SJCRH30 (cell line): ENCODE measurements around the gene HYOU1. TPM values are rescaled to one million over a fixed set of nuclear protein-coding genes. Genes with fewer than 3 reads are reported as not detected.

Source experiments
- DNase-seq, 2 experiments: peaks; one replicate each; pipeline ENCODE4 v3.0.0-alpha.2; 2015 to 2020
- H3K27ac ChIP-seq: fragments of 250-450 bp; sonication (Bioruptor Pico); 2 replicates; pipeline ENCODE4 v1.5.1; 2020; ENCODE audit warnings: mild to moderate bottlenecking, moderate library complexity
- H3K27me3 ChIP-seq: fragments of 250-450 bp; sonication (Bioruptor Pico); 2 replicates; pipeline ENCODE4 v1.5.1; 2020; ENCODE audit warnings: mild to moderate bottlenecking, moderate library complexity
- H3K36me3 ChIP-seq: fragments of 250-450 bp; sonication (Bioruptor Pico); 2 replicates; pipeline ENCODE4 v1.5.1; 2020; ENCODE audit warnings: mild to moderate bottlenecking, moderate library complexity
- H3K4me1 ChIP-seq: fragments of 250-450 bp; sonication (Bioruptor Pico); 2 replicates; pipeline ENCODE4 v1.5.1; 2020; ENCODE audit warnings: mild to moderate bottlenecking, moderate library complexity
- H3K4me3 ChIP-seq: fragments of 250-450 bp; sonication (Bioruptor Pico); 2 replicates; pipeline ENCODE4 v1.5.1; 2020; ENCODE audit warnings: mild to moderate bottlenecking, moderate library complexity
- H3K9me3 ChIP-seq: fragments of 250-450 bp; sonication (Bioruptor Pico); replicated peaks from 2 replicates; pipeline ENCODE4 v1.5.1; 2020; ENCODE audit warnings: mild to moderate bottlenecking, moderate library complexity
- total RNA-seq: library from RNA; depleted of rRNA; stranded (reverse); fragments of >200 nt; shearing (Covaris generic); gene quantifications from 2 replicates; pipeline ENCODE4 v1.2.3, GENCODE V29; 2014

HYOU1 gene
- total RNA-seq, 1 experiment from 2014 or later: 79.3 TPM

DNA sequence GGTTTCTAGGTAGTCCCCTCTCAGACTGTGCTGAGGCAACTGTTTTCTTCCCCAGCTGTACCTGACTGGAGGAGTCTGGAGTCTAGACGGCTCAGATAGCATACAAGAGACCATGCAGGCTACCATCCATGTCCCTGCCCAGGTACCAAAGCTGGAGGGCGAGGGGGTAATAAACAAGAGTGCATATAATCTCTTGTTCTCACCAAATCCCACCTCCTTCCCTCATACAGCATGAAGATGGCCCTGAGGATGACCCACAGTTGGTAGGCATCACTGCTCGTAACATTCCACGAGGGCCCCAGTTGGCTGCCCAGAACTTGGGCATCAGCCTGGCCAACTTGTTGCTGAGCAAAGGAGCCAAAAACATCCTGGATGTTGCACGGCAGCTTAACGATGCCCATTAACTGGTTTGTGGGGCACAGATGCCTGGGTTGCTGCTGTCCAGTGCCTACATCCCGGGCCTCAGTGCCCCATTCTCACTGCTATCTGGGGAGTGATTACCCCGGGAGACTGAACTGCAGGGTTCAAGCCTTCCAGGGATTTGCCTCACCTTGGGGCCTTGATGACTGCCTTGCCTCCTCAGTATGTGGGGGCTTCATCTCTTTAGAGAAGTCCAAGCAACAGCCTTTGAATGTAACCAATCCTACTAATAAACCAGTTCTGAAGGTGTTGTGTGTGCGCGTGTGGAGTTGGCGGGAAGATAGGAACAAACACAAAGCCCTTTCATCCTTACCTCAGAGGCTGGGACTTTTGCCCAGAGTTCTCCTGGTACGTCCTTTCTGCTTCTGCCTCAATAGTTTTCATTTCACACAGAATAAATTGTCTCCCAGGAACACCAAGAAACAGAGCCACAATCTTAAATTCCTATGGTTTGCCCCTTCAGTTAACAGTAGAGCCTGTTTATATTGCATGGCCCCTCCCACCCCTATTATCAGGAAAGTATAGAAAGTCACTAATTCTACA is 36.2 kb upstream of the HYOU1 start:
- Histone ChIP-seq H3K27me3 (no peaks in the 10 kb centered on the region), H3K36me3 (peaks cover 25% of the 10 kb centered on the region), H3K4me3 (peak overlapping the region; percentile 96), H3K9me3 (no peaks in the 10 kb centered on the region), H3K27ac (no peak overlapping the region), H3K4me1 (peaks cover 4% of the 10 kb centered on the region; the same call in 1 of the 2 replicates)
- no peak for DNase-seq

DNA sequence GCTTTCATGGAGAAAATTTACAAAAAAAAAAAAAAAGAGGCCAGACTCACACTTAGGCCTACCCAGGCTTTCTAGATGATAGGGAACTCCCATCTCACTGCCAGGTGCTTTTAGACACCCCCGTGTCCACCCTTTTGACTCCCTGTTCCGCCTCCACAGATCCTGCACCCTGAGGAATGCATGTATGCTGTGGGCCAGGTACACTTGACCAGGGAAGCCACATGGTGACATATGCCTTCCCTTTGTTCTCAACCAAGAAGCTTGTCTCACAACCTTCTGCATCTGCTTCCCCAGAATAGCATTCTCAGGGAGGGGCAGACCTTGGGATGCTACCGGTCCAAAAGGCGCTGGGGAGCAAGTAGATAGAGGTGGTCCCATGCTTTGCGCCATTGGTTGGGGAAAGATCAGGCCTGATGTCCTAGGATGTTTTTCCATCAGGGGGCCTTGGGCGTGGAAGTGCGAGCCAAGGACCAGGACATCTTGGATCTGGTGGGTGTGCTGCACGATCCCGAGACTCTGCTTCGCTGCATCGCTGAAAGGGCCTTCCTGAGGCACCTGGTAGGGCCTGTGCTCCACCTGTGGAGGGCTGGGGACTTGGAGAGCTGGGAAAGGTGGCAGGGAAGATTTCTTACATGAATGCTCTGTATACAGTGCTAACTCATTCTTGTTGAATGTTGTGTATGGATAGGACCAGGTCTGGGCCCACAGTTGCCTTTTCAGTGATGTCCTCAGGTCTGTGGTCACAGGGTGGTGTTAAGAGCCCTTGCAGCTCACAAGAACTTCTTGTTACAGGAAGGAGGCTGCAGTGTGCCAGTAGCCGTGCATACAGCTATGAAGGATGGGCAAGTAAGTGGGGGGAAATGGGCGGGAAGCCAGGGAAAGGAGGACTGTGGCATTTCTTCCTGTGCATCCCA is 35.2 kb upstream of the HYOU1 start:
- Histone ChIP-seq H3K27ac (no peak overlapping the region), H3K4me3 (peak overlapping the region; percentile 96), H3K36me3 (peaks cover 25% of the 10 kb centered on the region), H3K27me3 (no peaks in the 10 kb centered on the region), H3K9me3 (no peaks in the 10 kb centered on the region), H3K4me1 (peaks cover 4% of the 10 kb centered on the region; the same call in 1 of the 2 replicates)
- DNase-seq: peak in 1 of 2 experiments; percentile 20

DNA sequence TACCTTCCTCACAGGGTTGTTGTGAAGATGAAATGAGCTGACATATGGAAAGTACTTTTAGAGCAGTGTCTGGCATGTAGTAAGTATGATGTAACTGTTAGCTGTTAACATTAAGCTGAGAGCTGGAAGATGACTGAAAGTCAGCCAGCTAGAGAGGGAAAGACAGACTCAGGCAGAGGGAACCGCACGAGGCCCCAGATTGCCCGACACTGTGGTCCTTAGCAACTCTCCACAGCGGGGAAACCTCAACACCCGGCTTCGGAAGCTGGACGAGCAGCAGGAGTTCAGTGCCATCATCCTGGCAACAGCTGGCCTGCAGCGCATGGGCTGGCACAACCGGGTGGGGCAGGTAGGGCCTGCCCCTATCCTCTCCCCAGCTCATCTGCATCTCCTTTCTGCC is 34.2 kb upstream of the HYOU1 start:
- no peak for DNase-seq
- H3K27ac ChIP-seq: no peak overlapping the region

DNA sequence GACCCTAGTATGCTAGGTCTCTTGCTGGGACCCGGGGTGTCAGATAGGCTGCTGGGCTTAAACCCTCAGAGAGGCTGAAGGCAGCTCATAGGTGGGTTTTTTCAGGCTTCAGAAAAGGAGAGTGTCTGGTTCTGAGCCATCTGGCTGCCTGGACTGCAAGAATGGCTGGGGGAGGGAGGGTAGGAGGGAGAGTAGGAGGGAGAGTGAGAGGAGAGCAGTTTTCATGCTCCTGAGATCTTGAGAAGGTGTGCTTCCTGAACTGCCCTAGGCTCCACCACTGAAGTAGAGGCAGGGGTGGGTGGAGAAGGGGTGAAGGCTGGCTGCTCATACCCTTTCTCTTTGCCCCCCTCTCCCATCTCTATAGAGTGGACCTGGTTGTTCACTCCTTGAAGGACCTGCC is 32.3 kb upstream of the HYOU1 start:
- no peak overlapping the region for H3K4me3 ChIP-seq
- H3K36me3 ChIP-seq: peaks cover 24% of the 10 kb centered on the region

More for the DNA sequence above, 34.2 kb upstream of the HYOU1 start:
- Histone ChIP-seq H3K9me3 (no peaks in the 10 kb centered on the region), H3K27me3 (no peaks in the 10 kb centered on the region), H3K36me3 (peaks cover 25% of the 10 kb centered on the region), H3K4me3 (no peak overlapping the region), H3K4me1 (peaks cover 4% of the 10 kb centered on the region; the same call in 1 of the 2 replicates)

DNA sequence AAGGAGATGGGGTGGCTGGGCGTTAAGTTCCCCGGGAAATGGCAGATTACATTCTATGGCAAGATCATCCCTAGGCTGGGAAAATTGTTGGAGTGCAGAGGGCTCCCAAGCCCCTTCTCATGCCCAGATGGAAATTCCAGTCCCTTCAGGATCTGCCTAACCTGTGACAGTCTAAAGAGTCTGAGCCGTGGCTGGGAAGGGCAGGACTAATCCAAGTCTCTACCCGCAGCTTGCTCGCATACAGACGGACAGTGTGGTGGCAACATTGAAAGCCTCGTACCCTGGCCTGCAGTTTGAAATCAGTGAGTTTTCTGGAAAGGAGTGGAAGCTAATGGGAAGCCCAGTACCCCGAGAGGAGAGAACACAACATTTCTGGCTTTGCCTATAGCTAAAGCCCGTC is 31.4 kb upstream of the HYOU1 start:
- Histone ChIP-seq H3K27me3 (no peaks in the 10 kb centered on the region), H3K4me1 (0 out of 2 replicates have a peak, but pooled peaks cover 4% of the 10 kb centered on the region), H3K36me3 (peaks cover 15% of the 10 kb centered on the region), H3K4me3 (no peak overlapping the region), H3K9me3 (no peaks in the 10 kb centered on the region), H3K27ac (no peak overlapping the region)
- no peak for DNase-seq

More for the DNA sequence above, 32.3 kb upstream of the HYOU1 start:
- no peaks in the 10 kb centered on the region for H3K27me3 ChIP-seq
- DNase-seq: no peak
- H3K27ac ChIP-seq: no peak overlapping the region
- H3K4me1 ChIP-seq: 0 out of 2 replicates have a peak, but pooled peaks cover 4% of the 10 kb centered on the region
- no peaks in the 10 kb centered on the region for H3K9me3 ChIP-seq

DNA sequence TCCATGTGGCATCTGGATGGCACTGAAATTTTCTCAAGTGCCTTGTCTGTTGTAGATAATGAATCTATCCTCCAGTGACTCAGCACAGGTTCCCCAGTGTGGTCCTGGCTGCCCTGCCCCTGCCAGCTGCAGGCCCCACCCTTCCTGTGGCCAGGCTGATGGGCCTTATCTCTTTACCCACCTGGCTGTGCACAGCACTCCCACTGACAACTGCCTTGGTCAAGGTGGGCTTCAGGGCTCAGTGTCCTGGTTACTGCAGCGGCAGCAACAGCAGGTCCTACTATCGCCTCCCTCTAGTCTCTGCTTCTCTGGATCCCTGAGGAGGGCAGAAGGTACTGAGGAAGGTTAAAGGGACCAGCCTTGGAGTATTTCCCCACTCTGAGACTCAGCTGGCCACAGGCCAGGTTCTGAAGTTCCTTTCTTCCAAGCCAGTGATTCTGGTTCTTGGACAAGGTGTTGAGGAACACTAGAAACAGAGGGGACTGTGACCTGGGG is 30.8 kb upstream of the HYOU1 start:
- Histone ChIP-seq H3K27me3 (no peaks in the 10 kb centered on the region), H3K4me1 (0 out of 2 replicates have a peak, but pooled peaks cover 2% of the 10 kb centered on the region), H3K9me3 (no peaks in the 10 kb centered on the region), H3K27ac (no peak overlapping the region), H3K36me3 (peaks cover 9% of the 10 kb centered on the region), H3K4me3 (no peak overlapping the region)
- no peak for DNase-seq

DNA sequence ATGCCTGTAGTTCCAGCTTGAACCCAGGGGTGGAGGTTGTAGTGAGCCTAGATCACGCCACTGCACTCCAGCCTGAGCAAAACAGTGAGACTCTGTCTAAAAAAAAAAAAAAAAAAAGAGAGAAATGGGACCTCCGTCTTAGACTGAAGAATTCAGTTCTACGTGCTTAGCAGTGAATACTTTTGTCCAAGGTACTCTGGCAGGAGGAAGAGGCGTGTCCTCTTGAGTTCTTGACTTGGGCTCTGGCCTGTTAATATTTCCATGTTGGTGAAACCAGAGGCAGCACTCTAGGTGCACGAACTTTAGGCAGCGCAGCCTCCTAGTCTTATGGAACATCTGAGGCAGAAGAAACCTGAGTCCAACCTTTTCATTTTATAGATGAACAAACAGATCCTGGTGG is 30.1 kb upstream of the HYOU1 start:
- no peak for DNase-seq
- Histone ChIP-seq H3K4me1 (no peaks in the 10 kb centered on the region), H3K36me3 (peaks cover 2% of the 10 kb centered on the region; the same call in 1 of the 2 replicates), H3K27me3 (no peaks in the 10 kb centered on the region), H3K4me3 (no peak overlapping the region), H3K9me3 (no peaks in the 10 kb centered on the region), H3K27ac (no peak overlapping the region)

DNA sequence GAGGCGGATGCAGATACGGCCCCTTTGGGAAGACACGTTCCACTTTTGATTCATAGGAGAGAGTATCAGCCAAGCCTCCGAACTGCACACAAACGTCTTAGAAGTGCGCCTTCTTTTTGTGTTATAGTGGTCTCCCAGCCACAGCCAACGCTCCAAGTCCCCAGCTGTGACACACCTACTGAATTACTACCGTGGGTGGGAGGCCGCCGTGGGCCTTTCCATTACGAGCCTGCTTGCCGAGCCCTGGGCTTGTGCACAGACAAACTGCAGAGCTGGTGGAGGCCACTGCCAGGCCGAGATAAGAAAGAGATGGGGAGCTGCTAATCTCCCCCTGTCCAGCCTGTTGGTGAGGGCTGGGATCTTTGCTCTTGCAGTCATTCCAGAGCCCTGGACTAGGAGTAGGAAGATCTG is 28.4 kb upstream of the HYOU1 start:
- H3K36me3 ChIP-seq: no peaks in the 10 kb centered on the region
- H3K27ac ChIP-seq: peak overlapping the region; percentile 93
- H3K4me3 ChIP-seq: peak overlapping the region; percentile 100
- H3K4me1 ChIP-seq: no peaks in the 10 kb centered on the region
- H3K27me3 ChIP-seq: no peaks in the 10 kb centered on the region
- DNase-seq: no peak
- H3K9me3 ChIP-seq: no peaks in the 10 kb centered on the region

DNA sequence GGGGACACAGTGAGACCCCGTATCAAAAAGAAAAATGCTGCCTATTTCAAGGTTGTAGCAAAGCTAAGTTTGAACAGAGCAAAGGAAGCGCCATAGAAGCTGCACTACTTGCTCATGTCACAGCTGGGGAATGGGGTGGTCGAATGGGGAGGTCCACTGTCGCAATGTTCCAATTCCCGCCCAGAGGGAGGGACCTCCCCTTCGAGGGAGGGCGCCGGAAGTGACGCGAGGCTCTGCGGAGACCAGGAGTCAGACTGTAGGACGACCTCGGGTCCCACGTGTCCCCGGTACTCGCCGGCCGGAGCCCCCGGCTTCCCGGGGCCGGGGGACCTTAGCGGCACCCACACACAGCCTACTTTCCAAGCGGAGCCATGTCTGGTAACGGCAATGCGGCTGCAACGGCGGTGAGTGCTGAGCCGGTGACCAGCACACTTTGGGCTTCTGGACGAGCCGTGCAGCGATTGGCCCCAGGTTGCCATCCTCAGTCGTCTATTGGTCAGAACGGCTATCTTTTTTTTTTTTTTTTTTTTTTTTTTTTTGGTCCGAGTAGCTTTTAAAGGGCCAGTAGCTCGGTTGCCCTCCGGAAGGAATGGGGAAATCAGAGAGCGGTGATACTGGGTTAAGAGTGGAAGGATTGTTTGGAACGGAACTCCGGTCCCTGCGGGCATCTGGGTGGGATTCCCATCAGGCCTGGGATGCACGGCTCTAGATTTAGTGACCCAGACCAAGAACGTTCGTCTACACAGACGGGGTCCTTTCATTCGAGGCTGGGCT is 27.8 kb upstream of the HYOU1 start, which contains the start of gene HMBS:
Gene HMBS, plus strand, starts transcription at position 219 of the 774 bp plus-strand sequence. Its CDS starts 153 bp downstream, at position 372.
- H3K9me3 ChIP-seq: no peaks in the 10 kb centered on the region
- H3K4me1 ChIP-seq: no peaks in the 10 kb centered on the region
- H3K27ac ChIP-seq: peak within 1 kb of the TSS; percentile 93
- peak within 1 kb of the TSS; percentile 100 for H3K4me3 ChIP-seq
- H3K36me3 ChIP-seq: no peaks in the 10 kb centered on the region
- peak; percentile 89 to 91 for DNase-seq
- no peaks in the 10 kb centered on the region for H3K27me3 ChIP-seq

DNA sequence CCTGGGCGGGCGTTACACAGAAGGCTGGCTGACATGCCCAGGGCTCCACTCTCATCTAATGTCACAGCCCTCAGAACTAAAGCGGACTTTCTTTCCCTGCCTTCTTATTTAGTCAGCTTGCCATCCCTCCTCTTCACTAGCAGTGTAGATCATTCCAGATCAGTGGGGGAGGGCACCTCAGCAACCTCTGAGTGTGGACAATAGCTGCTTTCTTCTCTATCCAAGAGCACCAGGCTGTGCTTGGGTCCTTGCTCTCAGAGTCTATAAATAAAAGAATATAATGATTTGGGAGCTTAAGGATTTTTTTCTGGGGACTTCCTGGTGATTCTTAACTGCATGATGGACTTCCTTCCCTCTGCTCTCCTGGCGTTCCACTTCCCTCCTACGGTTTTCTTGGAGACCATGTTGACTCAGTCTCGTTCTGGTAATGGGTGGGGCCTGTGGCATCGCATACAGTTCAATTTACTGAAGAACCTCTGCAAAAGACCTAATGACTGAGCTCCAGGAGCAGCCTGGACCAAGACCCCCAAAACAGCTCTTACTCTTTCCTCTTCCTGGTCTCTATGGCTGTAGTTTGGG is 24.8 kb upstream of the HYOU1 start:
- H3K36me3 ChIP-seq: no peaks in the 10 kb centered on the region; the same call in 1 of the 2 replicates
- H3K4me3 ChIP-seq: no peak overlapping the region
- DNase-seq: no peak
- H3K27me3 ChIP-seq: no peaks in the 10 kb centered on the region
- no peaks in the 10 kb centered on the region for H3K9me3 ChIP-seq
- H3K27ac ChIP-seq: no peak overlapping the region
- H3K4me1 ChIP-seq: no peaks in the 10 kb centered on the region

DNA sequence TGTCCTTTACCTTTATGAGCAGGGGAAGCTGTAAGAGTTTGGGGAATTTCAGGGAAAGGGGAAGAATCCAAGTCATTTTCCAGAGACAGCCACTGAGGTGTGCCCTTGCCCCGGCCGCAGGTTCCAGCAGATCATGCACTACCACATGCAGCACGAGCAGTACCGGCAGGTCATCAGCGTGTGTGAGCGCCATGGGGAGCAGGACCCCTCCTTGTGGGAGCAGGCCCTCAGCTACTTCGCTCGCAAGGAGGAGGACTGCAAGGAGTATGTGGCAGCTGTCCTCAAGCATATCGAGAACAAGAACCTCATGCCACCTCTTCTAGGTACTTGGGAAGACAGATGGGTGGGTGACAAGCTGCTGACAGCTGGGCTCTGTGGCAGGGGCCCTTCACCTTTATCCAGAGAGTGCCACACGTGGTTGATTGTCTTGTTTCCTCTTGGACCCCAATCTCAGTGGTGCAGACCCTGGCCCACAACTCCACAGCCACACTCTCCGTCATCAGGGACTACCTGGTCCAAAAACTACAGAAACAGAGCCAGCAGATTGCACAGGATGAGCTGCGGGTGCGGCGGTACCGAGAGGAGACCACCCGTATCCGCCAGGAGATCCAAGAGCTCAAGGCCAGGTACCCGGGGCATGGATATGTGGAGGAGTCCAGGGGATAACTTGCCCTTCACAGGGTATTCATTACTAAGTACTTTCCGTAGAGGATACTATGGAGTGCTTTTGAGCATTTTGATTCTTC is 21.8 kb upstream of the HYOU1 start:
- H3K27ac ChIP-seq: no peak overlapping the region
- no peaks in the 10 kb centered on the region for H3K27me3 ChIP-seq
- no peaks in the 10 kb centered on the region for H3K9me3 ChIP-seq
- no peak overlapping the region for H3K4me3 ChIP-seq
- no peaks in the 10 kb centered on the region for H3K4me1 ChIP-seq
- DNase-seq: no peak
- H3K36me3 ChIP-seq: peaks cover 5% of the 10 kb centered on the region

DNA sequence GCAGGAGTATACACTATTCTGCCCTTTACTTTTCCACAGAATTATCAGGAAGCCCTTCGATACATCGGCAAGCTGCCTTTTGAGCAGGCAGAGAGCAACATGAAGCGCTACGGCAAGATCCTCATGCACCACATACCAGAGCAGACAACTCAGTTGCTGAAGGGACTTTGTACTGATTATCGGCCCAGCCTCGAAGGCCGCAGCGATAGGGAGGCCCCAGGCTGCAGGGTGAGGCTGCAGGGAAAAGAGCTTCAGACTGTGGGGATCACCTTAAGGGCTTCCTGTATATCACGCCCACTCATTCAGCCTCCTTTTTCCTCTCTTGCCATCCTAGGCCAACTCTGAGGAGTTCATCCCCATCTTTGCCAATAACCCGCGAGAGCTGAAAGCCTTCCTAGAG is 20.8 kb upstream of the HYOU1 start:
- Histone ChIP-seq H3K4me1 (no peaks in the 10 kb centered on the region), H3K9me3 (no peaks in the 10 kb centered on the region), H3K36me3 (peaks cover 5% of the 10 kb centered on the region), H3K4me3 (no peak overlapping the region), H3K27me3 (no peaks in the 10 kb centered on the region), H3K27ac (no peak overlapping the region)
- DNase-seq: no peak
